Sigmoid colon (tissue), 7 donors: Measurements from ENCODE around the gene WNT2B. TPM values are rescaled to one million over a fixed set of nuclear protein-coding genes. Genes with fewer than 3 reads are reported as not detected.

Experiments
- DNase-seq: peaks from one replicate; pipeline ENCODE4 v3.0.0-alpha.2; 2019
- H3K27ac ChIP-seq, 4 donors: fragments of 200-600 bp; sonication (generic); one replicate each; pipeline ENCODE4 v1.5.1; 2016 to 2019; ENCODE audit warnings: mild to moderate bottlenecking in 1 of 4
- H3K27me3 ChIP-seq, 3 donors: fragments of 200-600 bp; sonication (generic); one replicate each; pipeline ENCODE4 v1.5.1; 2019; ENCODE audit warnings: mild to moderate bottlenecking in 1 of 3
- H3K36me3 ChIP-seq, 4 donors: fragments of 200-600 bp; sonication (generic); one replicate each; pipeline ENCODE4 v1.5.1; 2016 to 2019
- H3K4me1 ChIP-seq, 4 donors: fragments of 200-600 bp; sonication (generic); one replicate each; pipeline ENCODE4 v1.5.1; 2017 to 2019
- H3K4me3 ChIP-seq, 4 donors: fragments of 200-600 bp; sonication (generic); one replicate each; pipeline ENCODE4 v1.5.1; 2017 to 2019; ENCODE audit warnings: mild to moderate bottlenecking in 2 of 4, moderate library complexity in 1 of 4
- H3K9me3 ChIP-seq, 4 donors: fragments of 200-600 bp in 3 of 4; sonication (generic) in 3 of 4; one replicate each; pipeline versions ENCODE4 v1.5.1 to v1.6.1; 2013 to 2019
- EP300 ChIP-seq, 4 donors: sonication (generic); formaldehyde crosslinking; IDR thresholded peaks; one replicate each; pipeline ENCODE4 v1.6.1; 2017; ENCODE audit warnings: antibody characterized with exemption in 4 of 4
- POLR2A ChIP-seq, 2 donors: fragments of 450-650 bp; IDR thresholded peaks; one replicate each; pipeline ENCODE4 v1.6.1; 2016; ENCODE audit warnings: antibody characterized with exemption in 2 of 2, mild to moderate bottlenecking in 2 of 2, moderate library complexity in 2 of 2
- POLR2AphosphoS5 ChIP-seq, 4 donors: sonication (generic); formaldehyde crosslinking; IDR thresholded peaks; one replicate each; pipeline ENCODE4 v1.6.1; 2017; ENCODE audit warnings: antibody characterized with exemption in 4 of 4
- WGBS, 2 donors: extraction: QIAGEN DNeasy Blood & Tissue Kit; methylation state at CpG; one replicate each; pipeline ENCODE4 v1.1.7; 2013; 5-methylcytosine and 5-hydroxymethylcytosine counted together
- intact Hi-C: fragments of 100-400 bp; cut with DNase I; formaldehyde crosslinking; loops from one replicate; pipeline ENCODE4 v1.15.1; 2023
- polyA plus RNA-seq, 3 donors: library from polyadenylated mRNA; stranded (reverse); fragments of 200-250 nt; gene quantifications; one replicate each; pipeline ENCODE4 v1.2.3, GENCODE V29; 2013
- total RNA-seq, 4 donors: library from RNA; depleted of rRNA; stranded (reverse); fragments of >200 nt; gene quantifications; one replicate each; pipeline ENCODE4 v1.1.0, GENCODE V29; 2016
- TF ChIP-seq, protein P1 (sequence below), 4 experiments: fragments of 450-650 bp in 3 of 4; fragments of 200-600 bp in 1 of 4; IDR thresholded peaks; one replicate each; pipeline ENCODE4 v1.5.1; 2016 to 2019; ENCODE audit warnings: antibody characterized with exemption in 4 of 4, mild to moderate bottlenecking in 3 of 4, moderate library complexity in 2 of 4
- donor health status: healthy with polysubstance abuse.
- donor health status: Bipolar disorder and iron deficiency.
- donor health status: healthy.

The WNT2B gene
- total and polyA plus RNA-seq, 7 donors, result 1.2 to 4.2 (median 1.8) TPM

DNA sequence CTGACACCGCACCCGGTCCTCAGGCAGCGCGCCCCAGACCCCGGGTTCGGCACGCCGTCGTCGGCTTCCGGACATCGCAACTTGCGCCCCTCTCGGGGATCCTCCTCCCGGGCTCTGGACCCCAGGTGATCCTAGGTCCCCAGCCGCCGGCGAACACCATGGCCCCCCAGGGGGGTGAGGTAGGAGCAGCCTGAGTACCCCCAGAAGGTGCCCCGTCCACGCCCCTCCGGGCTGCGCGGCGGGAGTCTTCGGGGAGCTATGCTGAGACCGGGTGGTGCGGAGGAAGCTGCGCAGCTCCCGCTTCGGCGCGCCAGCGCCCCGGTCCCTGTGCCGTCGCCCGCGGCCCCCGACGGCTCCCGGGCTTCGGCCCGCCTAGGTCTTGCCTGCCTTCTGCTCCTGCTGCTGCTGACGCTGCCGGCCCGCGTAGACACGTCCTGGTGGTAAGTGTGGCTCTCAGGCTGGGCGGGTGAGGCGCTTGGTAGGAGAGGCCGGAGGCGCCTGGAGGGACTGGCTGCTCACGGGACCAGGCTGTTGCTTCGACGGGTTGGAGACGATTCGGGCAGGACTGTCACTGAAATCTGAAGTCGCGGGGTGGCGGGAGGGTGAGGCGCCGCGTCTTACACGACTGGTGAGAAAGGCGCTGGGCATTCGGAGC is 367 bp downstream of the WNT2B start:
- DNase-seq, result no peak
- H3K27ac ChIP-seq, result peak overlapping the region in 3 of 4 donors; percentile 1 to 23 (median 14)
- H3K9me3 ChIP-seq, result no peaks in the 10 kb centered on the region
- H3K27me3 ChIP-seq, result peaks cover 18 to 49% (median 30%) of the 10 kb centered on the region in 3 donors
- no peaks in the 10 kb centered on the region for H3K36me3 ChIP-seq
- peaks cover 0 to 19% (median 18%) of the 10 kb centered on the region in 4 donors for H3K4me1 ChIP-seq
- intact Hi-C loops, result no loop called here
- WGBS, 2 donors, result 7 to 9% methylated on average over 66 of the region's 66 CpGs
- TF ChIP-seq EP300 (IDR thresholded peaks at IDR 0.05), result no peak
- H3K4me3 ChIP-seq, result peak overlapping the region; percentile 17 to 54 (median 46)

DNA sequence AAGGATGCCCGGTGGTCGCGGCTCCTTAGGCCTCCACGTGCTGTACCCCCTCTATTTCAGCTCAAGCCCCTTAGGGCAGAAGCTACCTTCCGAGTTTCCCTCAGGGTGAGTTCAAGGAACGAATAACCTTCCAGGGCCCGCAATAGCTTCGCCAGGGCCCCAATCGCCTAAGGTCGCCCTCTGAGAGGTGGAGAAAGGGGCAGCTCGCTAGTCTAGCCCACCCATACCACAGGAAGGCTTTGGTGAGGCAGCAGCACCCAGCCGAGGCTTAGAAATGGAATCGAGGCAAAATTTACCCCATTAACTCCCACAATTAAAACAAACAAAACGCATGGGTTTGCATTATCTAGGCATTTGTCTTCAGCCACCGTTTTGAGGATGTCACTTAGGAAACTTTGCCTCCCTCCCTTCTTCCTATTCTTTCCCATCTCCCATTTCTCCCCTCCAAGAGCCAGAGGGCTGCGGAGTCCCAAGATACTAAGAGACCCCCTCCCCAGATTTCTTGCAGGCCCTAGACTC is 954 bp downstream of the WNT2B start:
- WGBS, 2 donors, result 48 to 59% methylated on average over 16 of the region's 16 CpGs
- Histone ChIP-seq H3K36me3 (no peaks in the 10 kb centered on the region), H3K9me3 (no peaks in the 10 kb centered on the region), H3K27me3 (peaks cover 18 to 43% (median 30%) of the 10 kb centered on the region in 3 donors), H3K4me3 (no peak overlapping the region), H3K4me1 (peaks cover 0 to 19% (median 18%) of the 10 kb centered on the region in 4 donors), H3K27ac (no peak overlapping the region)
- TF ChIP-seq POLR2AphosphoS5 (IDR thresholded peaks at IDR 0.05) (no peak), POLR2A (IDR thresholded peaks at IDR 0.05) (no peak), EP300 (IDR thresholded peaks at IDR 0.05) (no peak)
- TF ChIP-seq, protein P1, sequence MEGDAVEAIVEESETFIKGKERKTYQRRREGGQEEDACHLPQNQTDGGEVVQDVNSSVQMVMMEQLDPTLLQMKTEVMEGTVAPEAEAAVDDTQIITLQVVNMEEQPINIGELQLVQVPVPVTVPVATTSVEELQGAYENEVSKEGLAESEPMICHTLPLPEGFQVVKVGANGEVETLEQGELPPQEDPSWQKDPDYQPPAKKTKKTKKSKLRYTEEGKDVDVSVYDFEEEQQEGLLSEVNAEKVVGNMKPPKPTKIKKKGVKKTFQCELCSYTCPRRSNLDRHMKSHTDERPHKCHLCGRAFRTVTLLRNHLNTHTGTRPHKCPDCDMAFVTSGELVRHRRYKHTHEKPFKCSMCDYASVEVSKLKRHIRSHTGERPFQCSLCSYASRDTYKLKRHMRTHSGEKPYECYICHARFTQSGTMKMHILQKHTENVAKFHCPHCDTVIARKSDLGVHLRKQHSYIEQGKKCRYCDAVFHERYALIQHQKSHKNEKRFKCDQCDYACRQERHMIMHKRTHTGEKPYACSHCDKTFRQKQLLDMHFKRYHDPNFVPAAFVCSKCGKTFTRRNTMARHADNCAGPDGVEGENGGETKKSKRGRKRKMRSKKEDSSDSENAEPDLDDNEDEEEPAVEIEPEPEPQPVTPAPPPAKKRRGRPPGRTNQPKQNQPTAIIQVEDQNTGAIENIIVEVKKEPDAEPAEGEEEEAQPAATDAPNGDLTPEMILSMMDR (IDR thresholded peaks at IDR 0.05), result no peak
- no peak for DNase-seq
- intact Hi-C loops, result no loop called here

DNA sequence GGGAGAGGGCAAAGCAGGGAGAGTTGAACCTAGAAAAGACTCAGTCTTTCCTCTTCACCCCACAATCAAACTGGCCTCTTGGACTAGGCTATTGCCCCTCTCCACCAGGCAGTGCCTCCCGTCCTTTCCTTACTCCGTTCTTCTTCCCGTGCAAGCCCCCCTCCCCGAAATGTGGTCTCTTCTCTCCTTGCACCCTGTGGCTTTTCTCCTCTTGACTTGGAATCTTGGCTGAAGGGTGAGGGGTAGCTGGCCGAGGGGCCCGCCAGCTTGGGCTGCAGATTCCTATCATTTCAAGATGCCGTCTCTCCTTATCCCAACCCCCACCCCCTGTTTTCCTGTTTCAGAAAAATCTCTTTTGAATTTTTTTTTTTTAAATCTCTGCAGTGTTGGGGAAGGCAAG is 1.6 kb downstream of the WNT2B start:
- intact Hi-C loops, result no loop called here
- Histone ChIP-seq H3K27ac (no peak overlapping the region), H3K9me3 (no peaks in the 10 kb centered on the region), H3K27me3 (peaks cover 18 to 39% (median 30%) of the 10 kb centered on the region in 3 donors), H3K4me3 (no peak overlapping the region), H3K36me3 (no peaks in the 10 kb centered on the region), H3K4me1 (peaks cover 0 to 19% (median 18%) of the 10 kb centered on the region in 4 donors)
- 74 to 87% methylated on average over 7 of the region's 7 CpGs for WGBS, 2 donors
- no peak for DNase-seq
- no peak for TF ChIP-seq POLR2A (IDR thresholded peaks at IDR 0.05)
- TF ChIP-seq, protein P1 (IDR thresholded peaks at IDR 0.05), result no peak

DNA sequence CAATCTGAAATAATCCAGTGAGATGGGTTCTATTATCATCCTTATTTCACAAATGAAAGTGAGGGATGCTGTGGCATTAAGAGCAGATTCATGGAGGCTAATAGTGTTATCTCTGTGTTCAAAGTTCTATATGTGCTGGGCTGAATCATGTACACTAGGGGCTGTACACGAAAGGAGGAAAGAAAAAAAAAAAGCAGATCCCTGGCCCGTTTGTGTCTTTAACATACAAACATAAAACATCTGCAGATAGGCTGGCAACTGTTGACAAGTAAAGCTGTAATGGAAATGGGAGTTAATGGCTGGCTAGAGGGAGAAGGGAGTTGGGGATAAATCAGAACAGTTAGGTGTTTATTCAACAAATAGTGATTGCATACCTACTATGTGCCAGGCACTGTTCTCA is 3.1 kb downstream of the WNT2B start:
- Histone ChIP-seq H3K27ac (no peak overlapping the region), H3K27me3 (peaks cover 18 to 30% (median 29%) of the 10 kb centered on the region in 3 donors), H3K36me3 (no peaks in the 10 kb centered on the region), H3K4me3 (no peak overlapping the region), H3K9me3 (no peaks in the 10 kb centered on the region), H3K4me1 (peaks cover 0 to 23% (median 18%) of the 10 kb centered on the region in 4 donors)
- intact Hi-C loops, result no loop called here
- no peak for TF ChIP-seq EP300 (IDR thresholded peaks at IDR 0.05)
- TF ChIP-seq, protein P1 (IDR thresholded peaks at IDR 0.05), result no peak
- TF ChIP-seq POLR2A (IDR thresholded peaks at IDR 0.05), result no peak
- TF ChIP-seq POLR2AphosphoS5 (IDR thresholded peaks at IDR 0.05), result no peak
- DNase-seq, result no peak
- WGBS, 2 donors, result 20 to 48% methylated on average over 2 of the region's 2 CpGs

DNA sequence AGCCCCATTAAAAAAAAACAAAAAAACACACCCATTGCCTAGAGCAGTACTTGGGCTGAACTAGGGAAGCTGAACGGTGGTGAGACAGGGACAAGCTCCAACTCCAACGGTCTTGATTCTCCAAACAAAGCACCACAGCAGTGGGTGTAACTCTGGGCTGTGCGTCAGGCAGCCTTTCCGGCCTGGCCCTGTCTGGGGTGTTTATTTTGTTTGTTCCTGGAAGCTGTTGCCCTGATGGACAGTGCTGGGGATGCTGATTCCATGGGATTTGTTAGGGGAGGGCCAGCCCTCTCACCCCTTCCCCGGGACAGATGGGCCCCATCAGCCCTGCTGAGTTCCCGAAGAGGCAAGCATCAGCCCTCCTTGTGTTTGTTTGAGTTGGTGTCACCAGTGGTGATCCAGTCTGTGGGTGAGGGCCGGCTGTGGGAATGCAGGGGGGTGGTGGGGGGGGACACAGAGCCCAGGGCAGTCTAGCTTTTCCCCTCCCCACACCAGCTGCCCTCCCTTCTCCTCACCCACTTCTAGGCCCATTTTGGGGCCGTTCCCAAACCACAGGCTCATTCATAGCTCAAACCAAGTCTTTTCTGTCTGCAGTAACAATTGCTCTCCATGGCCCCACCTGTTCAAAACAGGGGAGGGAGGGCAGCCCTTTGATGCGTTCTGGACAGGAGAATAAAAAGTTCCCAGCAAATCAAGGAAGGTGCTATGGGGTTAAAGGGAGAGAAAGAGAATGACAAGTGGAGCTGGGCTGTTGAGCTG is 4.5 kb downstream of the WNT2B start:
- WGBS, 2 donors, result 74 to 76% methylated on average over 9 of the region's 9 CpGs
- no peak overlapping the region for H3K4me3 ChIP-seq
- DNase-seq, result no peak
- no peaks in the 10 kb centered on the region for H3K9me3 ChIP-seq
- no peak for TF ChIP-seq POLR2AphosphoS5 (IDR thresholded peaks at IDR 0.05)
- H3K27me3 ChIP-seq, result peaks cover 8 to 19% (median 15%) of the 10 kb centered on the region in 3 donors
- H3K4me1 ChIP-seq, result peaks cover 0 to 16% (median 10%) of the 10 kb centered on the region in 4 donors
- intact Hi-C loops, result no loop called here
- H3K27ac ChIP-seq, result peak overlapping the region in 1 of 4 donors; percentile 38
- no peaks in the 10 kb centered on the region for H3K36me3 ChIP-seq
